ENCODE measurements around the gene EPS8L2. TPM values are rescaled to one million over a fixed set of nuclear protein-coding genes. Genes with fewer than 3 reads are reported as not detected.

Gene EPS8L2
- total RNA-seq, 1 donor = 5.7 TPM

- DNase-seq (ENCODE audit: low read depth in 2 of 3, low spot score in 2 of 3) = no peak
Observed at GRCh38 chr11:702462-703461, 3.3 kb upstream of the EPS8L2 start.

GRCh38 chr11:703506-703905 lies 2.5 kb upstream of the EPS8L2 start:
- no peak for DNase-seq (ENCODE audit: low read depth in 2 of 3, low spot score in 2 of 3)

GRCh38 chr11:704228-704674 lies 1.8 kb upstream of the EPS8L2 start:
- no peak for DNase-seq (ENCODE audit: low read depth in 2 of 3, low spot score in 2 of 3)

GRCh38 chr11:704781-705645 lies 1.0 kb upstream of the EPS8L2 start:
- no peak for DNase-seq (ENCODE audit: low read depth in 2 of 3, low spot score in 2 of 3)

- DNase-seq (ENCODE audit: low read depth in 2 of 3, low spot score in 2 of 3) = no peak
Observed at GRCh38 chr11:706439-706956, 467 bp downstream of the EPS8L2 start.

GRCh38 chr11:706957-707816 lies 1.2 kb downstream of the EPS8L2 start:
- DNase-seq (ENCODE audit: low read depth in 2 of 3, low spot score in 2 of 3) = no peak

- no peak for DNase-seq (ENCODE audit: low read depth in 2 of 3, low spot score in 2 of 3)
Observed at GRCh38 chr11:707817-708420, 1.9 kb downstream of the EPS8L2 start.

GRCh38 chr11:708511-708910 lies 2.5 kb downstream of the EPS8L2 start:
- no peak for DNase-seq (ENCODE audit: low read depth in 2 of 3, low spot score in 2 of 3)

- DNase-seq (ENCODE audit: low read depth in 2 of 3, low spot score in 2 of 3) = no peak
Observed at GRCh38 chr11:709109-709997, 3.3 kb downstream of the EPS8L2 start.

- DNase-seq (ENCODE audit: low read depth in 2 of 3, low spot score in 2 of 3) = no peak
Observed at GRCh38 chr11:714436-714835, 8.4 kb downstream of the EPS8L2 start.

GRCh38 chr11:719214-720016 lies 13.4 kb downstream of the EPS8L2 start:
- DNase-seq (ENCODE audit: low read depth in 2 of 3, low spot score in 2 of 3) = no peak

GRCh38 chr11:720017-720641 lies 14.1 kb downstream of the EPS8L2 start:
- no peak for DNase-seq (ENCODE audit: low read depth in 2 of 3, low spot score in 2 of 3)

- DNase-seq (ENCODE audit: low read depth in 2 of 3, low spot score in 2 of 3) = no peak
Observed at GRCh38 chr11:720642-721246, 14.7 kb downstream of the EPS8L2 start.

GRCh38 chr11:721247-721740 lies 15.3 kb downstream of the EPS8L2 start:
- no peak for DNase-seq (ENCODE audit: low read depth in 2 of 3, low spot score in 2 of 3)

GRCh38 chr11:721741-722345 lies 15.8 kb downstream of the EPS8L2 start:
- peak in 2 of 3 donors; percentile 64 to 74 for DNase-seq (ENCODE audit: low read depth in 2 of 3, low spot score in 2 of 3)

GRCh38 chr11:722346-722811 lies 16.3 kb downstream of the EPS8L2 start:
- DNase-seq (ENCODE audit: low read depth in 2 of 3, low spot score in 2 of 3) = no peak

Data from hematopoietic multipotent progenitor cell (in vitro differentiated cells).